ENCODE results near the gene TULP3. TPM values are rescaled to one million over a fixed set of nuclear protein-coding genes. Genes with fewer than 3 reads are reported as not detected.
A peak's percentile ranks its signal among the peaks of the same experiment; 100 is the strongest.

TULP3 gene
- total and polyA plus RNA-seq, 3 donors from 2014 or later = 20.5 to 29.2 (median 26.5) TPM

- H3K4me1 ChIP-seq = peaks cover 11% of the 10 kb centered on the region
- H3K27ac ChIP-seq = peak within 1 kb of the TSS; percentile 87 to 89
- no peak for TF ChIP-seq POLR2A (IDR thresholded peaks at IDR 0.05)
- no peak for TF ChIP-seq CTCF (IDR thresholded peaks at IDR 0.05)
- WGBS, 2 donors = 0 to 1% methylated on average over 19 to 55 of the region's 70 CpGs
- no peaks in the 10 kb centered on the region for H3K36me3 ChIP-seq (ENCODE audit: low read depth, missing control alignments)
- no peaks in the 10 kb centered on the region for H3K27me3 ChIP-seq
- no peaks in the 10 kb centered on the region for H3K9me3 ChIP-seq
- DNase-seq = peak; percentile 96
- H3K4me3 ChIP-seq = peak within 1 kb of the TSS; percentile 80 to 85
- intact Hi-C loops (cut with DNase I; ENCODE audit: low total_unique reads) = no loop called here
These were observed 13.4 kb upstream of the TULP3 start, which contains the start of the genes FOXM1 and RHNO1 for GRCh38 chr12:2877047-2877952. Gene FOXM1, minus strand, starts transcription at chr12:2877174. Its CDS starts 2,696 bp downstream, at chr12:2874478. Gene RHNO1, plus strand, starts transcription at chr12:2877223. Its CDS starts 8,144 bp downstream, at chr12:2885367.

GRCh38 chr12:2877953-2878732 is 12.5 kb upstream of the TULP3 start:
- Histone ChIP-seq H3K4me3 (peak overlapping the region; percentile 80 to 85), H3K4me1 (peaks cover 11% of the 10 kb centered on the region), H3K27ac (peak overlapping the region; percentile 87 to 89), H3K36me3 (ENCODE audit: low read depth, missing control alignments) (no peaks in the 10 kb centered on the region), H3K27me3 (no peaks in the 10 kb centered on the region), H3K9me3 (no peaks in the 10 kb centered on the region)
- 30 to 44% methylated on average over 16 of the region's 16 CpGs for WGBS, 2 donors
- DNase-seq = no peak
- intact Hi-C loops (cut with DNase I; ENCODE audit: low total_unique reads) = no loop called here
- no peak for TF ChIP-seq CTCF (IDR thresholded peaks at IDR 0.05)
- TF ChIP-seq POLR2A (IDR thresholded peaks at IDR 0.05) = no peak

GRCh38 chr12:2879853-2880252 is 10.8 kb upstream of the TULP3 start:
- WGBS, 2 donors = 95 to 98% methylated on average over 3 of the region's 3 CpGs

GRCh38 chr12:2884810-2885209 is 5.9 kb upstream of the TULP3 start:
- TF ChIP-seq POLR2A (IDR thresholded peaks at IDR 0.05) (no peak), CTCF (IDR thresholded peaks at IDR 0.05) (no peak)
- Histone ChIP-seq H3K4me3 (no peak overlapping the region), H3K27ac (no peak overlapping the region)

More at GRCh38 chr12:2879853-2880252, 10.8 kb upstream of the TULP3 start:
- peaks cover 11% of the 10 kb centered on the region for H3K4me1 ChIP-seq
- DNase-seq = no peak
- H3K36me3 ChIP-seq (ENCODE audit: low read depth, missing control alignments) = no peaks in the 10 kb centered on the region
- no peaks in the 10 kb centered on the region for H3K27me3 ChIP-seq
- no peak overlapping the region for H3K4me3 ChIP-seq
- TF ChIP-seq POLR2A (IDR thresholded peaks at IDR 0.05) (no peak), CTCF (IDR thresholded peaks at IDR 0.05) (no peak)
- intact Hi-C loops (cut with DNase I; ENCODE audit: low total_unique reads) = no loop called here
- H3K9me3 ChIP-seq = no peaks in the 10 kb centered on the region
- no peak overlapping the region for H3K27ac ChIP-seq

More at GRCh38 chr12:2884810-2885209, 5.9 kb upstream of the TULP3 start:
- no peak for DNase-seq
- H3K4me1 ChIP-seq = no peaks in the 10 kb centered on the region
- H3K27me3 ChIP-seq = no peaks in the 10 kb centered on the region
- no peaks in the 10 kb centered on the region for H3K9me3 ChIP-seq
- no peaks in the 10 kb centered on the region for H3K36me3 ChIP-seq (ENCODE audit: low read depth, missing control alignments)
- intact Hi-C loops (cut with DNase I; ENCODE audit: low total_unique reads) = no loop called here
- WGBS, 2 donors = 89 to 92% methylated on average over 2 of the region's 2 CpGs
